Fibroblast of lung (primary cell): Measurements from ENCODE around the gene PLK1. TPM values are rescaled to one million over a fixed set of nuclear protein-coding genes. Genes with fewer than 3 reads are reported as not detected.

Source experiments
- DNase-seq, 2 donors: peaks; one replicate each; pipeline versions ENCODE4 v3.0.0 to v3.0.0-alpha.2; 2010; ENCODE audit warnings: low read depth in 2 of 2
- H2AFZ ChIP-seq: 2 replicates; pipeline ENCODE4 v1.5.1; 2012; ENCODE audit warnings: low read length, control low read depth, inconsistent platforms
- H3K27ac ChIP-seq: 2 replicates; pipeline ENCODE4 v1.5.1; 2011; ENCODE audit warnings: low read length, control low read depth; ENCODE audit not compliant: insufficient read depth
- H3K27me3 ChIP-seq: 2 replicates; pipeline ENCODE4 v1.5.1; 2011; ENCODE audit warnings: mild to moderate bottlenecking, low read length; ENCODE audit not compliant: control insufficient read depth, insufficient read depth
- H3K36me3 ChIP-seq: 2 replicates; pipeline ENCODE4 v1.5.1; 2011; ENCODE audit warnings: low read length; ENCODE audit not compliant: control insufficient read depth, insufficient read depth
- H3K4me1 ChIP-seq: 2 replicates; pipeline ENCODE4 v1.5.1; 2011; ENCODE audit warnings: low read length; ENCODE audit not compliant: control insufficient read depth, insufficient read depth; ENCODE audit errors: extremely low read depth
- H3K4me2 ChIP-seq: 2 replicates; pipeline ENCODE4 v1.5.1; 2011; ENCODE audit warnings: low read length, control low read depth; ENCODE audit not compliant: insufficient read depth; ENCODE audit errors: extremely low read depth
- H3K4me3 ChIP-seq, 4 experiments: fragments of 200-600 bp in 1 of 4; sonication (generic) in 1 of 4; replicated peaks in 1 of 4; 2 replicates each; pipeline ENCODE4 v1.5.1; 2011 to 2016; ENCODE audit warnings: low read length in 4 of 4, low read depth in 3 of 4, mild to moderate bottlenecking in 3 of 4, control low read depth in 2 of 4, inconsistent platforms in 1 of 4, mixed read lengths in 1 of 4; ENCODE audit not compliant: insufficient read depth in 1 of 4; ENCODE audit errors: control extremely low read depth in 1 of 4
- H3K79me2 ChIP-seq: 2 replicates; pipeline ENCODE4 v1.5.1; 2012; ENCODE audit warnings: mild to moderate bottlenecking, low read length, inconsistent platforms; ENCODE audit not compliant: control insufficient read depth, insufficient read depth
- H3K9ac ChIP-seq: 2 replicates; pipeline ENCODE4 v1.5.1; 2011; ENCODE audit warnings: mild to moderate bottlenecking, low read length, control low read depth; ENCODE audit not compliant: insufficient read depth
- H3K9me3 ChIP-seq: 2 replicates; pipeline ENCODE4 v1.5.1; 2012; ENCODE audit warnings: low read depth, low read length; ENCODE audit not compliant: control insufficient read depth, insufficient read depth
- H4K20me1 ChIP-seq: 2 replicates; pipeline ENCODE4 v1.5.1; 2011; ENCODE audit warnings: low read length; ENCODE audit not compliant: control insufficient read depth, insufficient read depth; ENCODE audit errors: extremely low read depth
- EZH2 ChIP-seq: IDR thresholded peaks from 2 replicates; pipeline ENCODE4 v1.5.1; 2012; ENCODE audit warnings: low read length, control low read depth, mild to moderate bottlenecking; ENCODE audit errors: missing control alignments
- polyA plus RNA-seq, 2 donors: library from polyadenylated mRNA; depleted of rRNA in 1 of 2; stranded (reverse) in 1 of 2; unstranded in 1 of 2; fragments of >200 nt; gene quantifications; 2 replicates each; pipeline ENCODE4 v1.2.1, GENCODE V29; 2011 to 2012; ENCODE audit warnings: missing spikeins in 1 of 2
- total RNA-seq: library from RNA; depleted of rRNA; stranded (reverse); fragments of >200 nt; gene quantifications from 2 replicates; pipeline ENCODE4 v1.2.1, GENCODE V29; 2014
- TF ChIP-seq, protein P1 (sequence below), 2 donors: IDR thresholded peaks in 1 of 2; conservative IDR thresholded peaks in 1 of 2; 1 replicate in 1 of 2; 2 replicates in 1 of 2; pipeline ENCODE4 v1.5.1; 2011 to 2012; ENCODE audit warnings: low read length in 2 of 2, control low read depth in 1 of 2, inconsistent platforms in 1 of 2, low read depth in 1 of 2, mild to moderate bottlenecking in 1 of 2

Gene PLK1
- total and polyA plus RNA-seq, 2 donors (not counting 1 experiment from before 2014, with no cell fraction given): 6.3 to 16.2 TPM

DNA sequence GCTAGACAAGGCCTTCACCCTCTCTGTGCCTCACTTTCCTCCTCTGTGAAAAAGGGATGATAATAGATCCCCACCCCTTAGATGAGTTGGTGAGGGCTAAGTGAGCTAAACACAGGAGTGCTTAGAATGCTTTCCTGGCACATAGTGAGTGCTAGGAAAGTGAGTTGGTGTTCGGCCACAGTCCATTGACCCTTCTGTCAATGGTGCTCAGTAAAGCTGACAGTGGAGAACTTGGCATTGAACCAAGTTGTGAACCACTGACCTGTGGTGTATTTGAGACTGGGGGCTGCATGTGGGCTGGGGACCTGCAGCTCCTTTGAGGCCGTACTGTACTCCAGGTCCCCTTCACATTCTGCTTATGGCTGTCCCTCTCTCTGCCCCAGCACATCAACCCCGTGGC is 4.8 kb downstream of the PLK1 start:
- peaks cover 21% of the 10 kb centered on the region for H3K36me3 ChIP-seq
- no peak overlapping the region for H3K4me2 ChIP-seq
- H3K79me2 ChIP-seq: peaks cover 54% of the 10 kb centered on the region
- TF ChIP-seq EZH2: no peak
- TF ChIP-seq, protein P1, sequence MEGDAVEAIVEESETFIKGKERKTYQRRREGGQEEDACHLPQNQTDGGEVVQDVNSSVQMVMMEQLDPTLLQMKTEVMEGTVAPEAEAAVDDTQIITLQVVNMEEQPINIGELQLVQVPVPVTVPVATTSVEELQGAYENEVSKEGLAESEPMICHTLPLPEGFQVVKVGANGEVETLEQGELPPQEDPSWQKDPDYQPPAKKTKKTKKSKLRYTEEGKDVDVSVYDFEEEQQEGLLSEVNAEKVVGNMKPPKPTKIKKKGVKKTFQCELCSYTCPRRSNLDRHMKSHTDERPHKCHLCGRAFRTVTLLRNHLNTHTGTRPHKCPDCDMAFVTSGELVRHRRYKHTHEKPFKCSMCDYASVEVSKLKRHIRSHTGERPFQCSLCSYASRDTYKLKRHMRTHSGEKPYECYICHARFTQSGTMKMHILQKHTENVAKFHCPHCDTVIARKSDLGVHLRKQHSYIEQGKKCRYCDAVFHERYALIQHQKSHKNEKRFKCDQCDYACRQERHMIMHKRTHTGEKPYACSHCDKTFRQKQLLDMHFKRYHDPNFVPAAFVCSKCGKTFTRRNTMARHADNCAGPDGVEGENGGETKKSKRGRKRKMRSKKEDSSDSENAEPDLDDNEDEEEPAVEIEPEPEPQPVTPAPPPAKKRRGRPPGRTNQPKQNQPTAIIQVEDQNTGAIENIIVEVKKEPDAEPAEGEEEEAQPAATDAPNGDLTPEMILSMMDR (conservative IDR thresholded peaks at IDR 0.05 in 1 of 2, IDR thresholded peaks at IDR 0.05 in 1 of 2; ENCODE audit: low read depth in 1 of 2, low read length in 2 of 2): no peak
- H3K9me3 ChIP-seq: no peaks in the 10 kb centered on the region
- no peak for DNase-seq
- peaks cover 17% of the 10 kb centered on the region for H3K4me1 ChIP-seq
- H3K4me3 ChIP-seq: no peak overlapping the region
- no peak overlapping the region for H2AFZ ChIP-seq
- no peaks in the 10 kb centered on the region for H3K27me3 ChIP-seq
- no peak overlapping the region for H3K27ac ChIP-seq
- H4K20me1 ChIP-seq: no peaks in the 10 kb centered on the region
- no peak overlapping the region for H3K9ac ChIP-seq

DNA sequence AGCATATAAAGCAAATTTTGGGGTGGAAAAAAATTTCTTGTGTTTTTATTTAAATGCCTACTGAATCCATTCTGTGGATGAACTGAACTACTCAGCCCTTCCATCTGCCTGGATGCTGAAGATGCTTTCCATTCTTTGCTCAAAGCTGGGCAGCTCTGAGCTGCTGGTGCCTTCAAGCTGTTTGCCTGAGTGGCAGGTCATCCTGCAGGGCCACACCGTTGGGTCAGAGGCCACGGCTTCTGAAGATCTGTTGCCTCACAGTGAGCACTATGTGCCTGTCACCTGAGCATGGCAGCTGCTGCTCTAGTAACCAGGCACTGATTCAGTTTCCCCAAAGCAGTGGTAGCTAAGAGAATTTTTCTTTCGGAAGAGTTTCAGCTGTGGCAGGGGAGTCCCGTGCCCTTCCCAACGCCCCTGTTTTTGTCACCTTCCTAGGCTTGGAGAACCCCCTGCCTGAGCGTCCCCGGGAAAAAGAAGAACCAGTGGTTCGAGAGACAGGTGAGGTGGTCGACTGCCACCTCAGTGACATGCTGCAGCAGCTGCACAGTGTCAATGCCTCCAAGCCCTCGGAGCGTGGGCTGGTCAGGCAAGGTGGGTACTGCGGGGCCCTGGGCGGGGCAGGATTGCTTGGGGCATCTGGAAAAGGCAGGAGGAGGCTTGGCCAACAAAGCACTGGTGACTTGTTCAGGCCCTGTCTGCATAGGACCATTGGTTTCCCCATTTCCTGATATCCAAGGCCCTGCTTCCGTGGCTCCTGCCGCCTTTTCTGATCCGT is 8.5 kb downstream of the PLK1 start:
- peaks cover 18% of the 10 kb centered on the region for H3K79me2 ChIP-seq
- H3K4me2 ChIP-seq: no peak overlapping the region
- H3K4me1 ChIP-seq: no peaks in the 10 kb centered on the region
- H3K9ac ChIP-seq: no peak overlapping the region
- H3K4me3 ChIP-seq: no peak overlapping the region
- no peaks in the 10 kb centered on the region for H3K9me3 ChIP-seq
- H3K36me3 ChIP-seq: peaks cover 32% of the 10 kb centered on the region
- H3K27me3 ChIP-seq: no peaks in the 10 kb centered on the region
- TF ChIP-seq EZH2: no peak
- TF ChIP-seq, protein P1 (conservative IDR thresholded peaks at IDR 0.05 in 1 of 2, IDR thresholded peaks at IDR 0.05 in 1 of 2; ENCODE audit: low read depth in 1 of 2, low read length in 2 of 2): no peak
- H4K20me1 ChIP-seq: no peaks in the 10 kb centered on the region
- no peak overlapping the region for H2AFZ ChIP-seq
- DNase-seq: no peak
- no peak overlapping the region for H3K27ac ChIP-seq

DNA sequence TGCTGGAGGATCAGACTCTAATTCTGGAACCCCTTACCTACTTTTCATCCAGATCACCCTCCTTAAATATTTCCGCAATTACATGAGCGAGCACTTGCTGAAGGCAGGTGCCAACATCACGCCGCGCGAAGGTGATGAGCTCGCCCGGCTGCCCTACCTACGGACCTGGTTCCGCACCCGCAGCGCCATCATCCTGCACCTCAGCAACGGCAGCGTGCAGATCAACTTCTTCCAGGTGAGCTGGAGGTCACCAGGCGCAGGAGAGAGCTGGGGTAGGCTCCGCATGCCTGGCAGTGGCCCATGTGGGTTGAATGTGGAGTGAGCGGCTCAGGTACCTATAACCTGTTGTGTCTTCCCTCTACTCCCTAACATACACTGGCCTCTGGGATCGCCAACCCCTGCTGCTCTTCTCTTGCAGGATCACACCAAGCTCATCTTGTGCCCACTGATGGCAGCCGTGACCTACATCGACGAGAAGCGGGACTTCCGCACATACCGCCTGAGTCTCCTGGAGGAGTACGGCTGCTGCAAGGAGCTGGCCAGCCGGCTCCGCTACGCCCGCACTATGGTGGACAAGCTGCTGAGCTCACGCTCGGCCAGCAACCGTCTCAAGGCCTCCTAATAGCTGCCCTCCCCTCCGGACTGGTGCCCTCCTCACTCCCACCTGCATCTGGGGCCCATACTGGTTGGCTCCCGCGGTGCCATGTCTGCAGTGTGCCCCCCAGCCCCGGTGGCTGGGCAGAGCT is 10.9 kb downstream of the PLK1 start:
- no peaks in the 10 kb centered on the region for H3K27me3 ChIP-seq
- TF ChIP-seq, protein P1 (conservative IDR thresholded peaks at IDR 0.05 in 1 of 2, IDR thresholded peaks at IDR 0.05 in 1 of 2; ENCODE audit: low read depth in 1 of 2, low read length in 2 of 2): no peak
- no peak for TF ChIP-seq EZH2
- H4K20me1 ChIP-seq: no peaks in the 10 kb centered on the region
- no peak overlapping the region for H2AFZ ChIP-seq
- no peak overlapping the region for H3K9ac ChIP-seq
- DNase-seq: no peak
- H3K4me3 ChIP-seq: no peak overlapping the region
- peaks cover 25% of the 10 kb centered on the region for H3K36me3 ChIP-seq
- H3K4me1 ChIP-seq: no peaks in the 10 kb centered on the region
- peaks cover 2% of the 10 kb centered on the region for H3K79me2 ChIP-seq
- no peak overlapping the region for H3K27ac ChIP-seq
- H3K9me3 ChIP-seq: no peaks in the 10 kb centered on the region
- no peak overlapping the region for H3K4me2 ChIP-seq
